ENCODE results near the gene EEFSEC.

The EEFSEC gene

GRCh38 chr3:128334086-128334645 is 180.9 kb downstream of the EEFSEC start:
- no peak for DNase-seq
- in situ Hi-C loops (cut with HindIII; ENCODE audit: low pct_ligation_motif_present, low pct_unique_long_range_greater_than_20kb, low sequenced_read_pairs) = no loop called here

- in situ Hi-C loops (cut with HindIII; ENCODE audit: low pct_ligation_motif_present, low pct_unique_long_range_greater_than_20kb, low sequenced_read_pairs) = no loop called here
- no peak for DNase-seq
These were observed 181.5 kb downstream of the EEFSEC start for GRCh38 chr3:128334766-128335165.

DNA sequence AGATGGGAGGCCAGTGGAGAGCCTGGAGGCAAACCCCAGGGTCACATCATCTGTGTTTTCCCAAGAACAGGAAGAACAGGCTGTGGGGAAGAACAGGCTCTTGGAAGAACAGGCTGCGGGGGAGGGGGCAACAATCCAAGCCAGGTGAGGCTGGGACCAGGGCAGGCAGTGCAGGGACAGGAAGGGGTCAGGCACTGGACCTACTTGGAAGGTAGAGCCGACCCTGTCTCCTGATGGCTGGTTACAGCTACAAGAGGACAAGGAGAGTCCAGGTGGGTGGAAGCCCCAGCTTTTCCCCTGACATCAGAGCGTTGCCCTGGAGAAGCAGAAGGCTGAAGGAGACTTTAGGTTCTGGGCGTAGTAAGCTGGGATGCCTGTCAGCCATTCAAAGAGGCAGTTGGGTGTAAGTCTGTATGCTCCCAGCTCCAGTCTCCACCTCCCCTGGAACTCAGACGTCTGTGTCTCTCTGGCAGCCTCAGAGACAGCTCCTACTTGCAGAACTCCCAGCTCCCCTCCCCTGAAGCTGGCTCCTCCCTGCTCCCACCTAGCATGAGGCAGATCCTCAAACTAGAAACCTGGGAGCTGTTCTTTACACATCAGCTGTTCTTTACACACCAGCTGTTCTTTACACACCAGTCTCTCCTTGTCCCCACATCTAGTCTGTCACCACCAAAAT is 182.5 kb downstream of the EEFSEC start:
- DNase-seq = no peak
- in situ Hi-C loops (cut with HindIII; ENCODE audit: low pct_ligation_motif_present, low pct_unique_long_range_greater_than_20kb, low sequenced_read_pairs) = no loop called here

GRCh38 chr3:128336337-128337156 is 183.3 kb downstream of the EEFSEC start:
- DNase-seq = no peak
- in situ Hi-C loops (cut with HindIII; ENCODE audit: low pct_ligation_motif_present, low pct_unique_long_range_greater_than_20kb, low sequenced_read_pairs) = no loop called here

- DNase-seq = no peak
- in situ Hi-C loops (cut with HindIII; ENCODE audit: low pct_ligation_motif_present, low pct_unique_long_range_greater_than_20kb, low sequenced_read_pairs) = no loop called here
These were observed 184.0 kb downstream of the EEFSEC start for GRCh38 chr3:128337305-128337704.

- DNase-seq = no peak
- in situ Hi-C loops (cut with HindIII; ENCODE audit: low pct_ligation_motif_present, low pct_unique_long_range_greater_than_20kb, low sequenced_read_pairs) = no loop called here
These were observed 185.5 kb downstream of the EEFSEC start for GRCh38 chr3:128338536-128339330.

- in situ Hi-C loops (cut with HindIII; ENCODE audit: low pct_ligation_motif_present, low pct_unique_long_range_greater_than_20kb, low sequenced_read_pairs) = no loop called here
- no peak for DNase-seq
These were observed 186.3 kb downstream of the EEFSEC start for GRCh38 chr3:128339491-128340012.

- no peak for DNase-seq
- in situ Hi-C loops (cut with HindIII; ENCODE audit: low pct_ligation_motif_present, low pct_unique_long_range_greater_than_20kb, low sequenced_read_pairs) = no loop called here
These were observed 187.1 kb downstream of the EEFSEC start for GRCh38 chr3:128340198-128340903.

DNA sequence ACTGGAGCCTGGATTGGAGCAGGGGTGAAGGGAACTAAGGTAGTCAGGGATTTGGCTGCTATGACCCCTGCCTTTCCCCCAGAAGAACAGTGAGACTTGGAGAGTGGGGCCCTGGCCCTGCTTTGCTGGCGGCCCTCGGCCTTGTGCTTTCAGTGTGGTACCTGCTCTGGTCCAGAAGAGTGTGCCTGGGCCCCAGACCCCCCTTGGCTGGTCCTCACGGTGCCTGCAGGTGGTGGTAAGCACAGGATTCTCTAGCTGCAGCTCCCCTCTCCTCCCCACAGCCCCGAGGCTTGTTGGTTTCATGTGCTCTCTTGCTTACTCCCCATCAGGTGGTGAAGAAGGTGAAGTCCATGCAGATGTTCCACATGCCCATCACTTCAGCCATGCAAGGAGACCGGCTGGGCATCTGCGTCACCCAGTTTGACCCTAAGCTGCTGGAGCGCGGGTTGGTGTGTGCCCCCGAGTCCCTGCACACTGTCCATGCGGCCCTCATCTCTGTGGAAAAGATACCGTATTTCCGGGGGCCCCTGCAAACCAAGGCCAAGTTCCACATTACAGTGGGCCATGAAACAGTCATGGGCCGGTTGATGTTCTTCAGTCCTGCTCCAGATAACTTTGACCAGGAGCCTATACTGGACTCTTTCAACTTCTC is 187.7 kb downstream of the EEFSEC start:
- no peak for DNase-seq
- in situ Hi-C loops (cut with HindIII; ENCODE audit: low pct_ligation_motif_present, low pct_unique_long_range_greater_than_20kb, low sequenced_read_pairs) = no loop called here

- in situ Hi-C loops (cut with HindIII; ENCODE audit: low pct_ligation_motif_present, low pct_unique_long_range_greater_than_20kb, low sequenced_read_pairs) = no loop called here
- DNase-seq = no peak
These were observed 188.5 kb downstream of the EEFSEC start for GRCh38 chr3:128341659-128342395.

- DNase-seq = no peak
- in situ Hi-C loops (cut with HindIII; ENCODE audit: low pct_ligation_motif_present, low pct_unique_long_range_greater_than_20kb, low sequenced_read_pairs) = no loop called here
These were observed 189.5 kb downstream of the EEFSEC start for GRCh38 chr3:128342701-128343180.

DNA sequence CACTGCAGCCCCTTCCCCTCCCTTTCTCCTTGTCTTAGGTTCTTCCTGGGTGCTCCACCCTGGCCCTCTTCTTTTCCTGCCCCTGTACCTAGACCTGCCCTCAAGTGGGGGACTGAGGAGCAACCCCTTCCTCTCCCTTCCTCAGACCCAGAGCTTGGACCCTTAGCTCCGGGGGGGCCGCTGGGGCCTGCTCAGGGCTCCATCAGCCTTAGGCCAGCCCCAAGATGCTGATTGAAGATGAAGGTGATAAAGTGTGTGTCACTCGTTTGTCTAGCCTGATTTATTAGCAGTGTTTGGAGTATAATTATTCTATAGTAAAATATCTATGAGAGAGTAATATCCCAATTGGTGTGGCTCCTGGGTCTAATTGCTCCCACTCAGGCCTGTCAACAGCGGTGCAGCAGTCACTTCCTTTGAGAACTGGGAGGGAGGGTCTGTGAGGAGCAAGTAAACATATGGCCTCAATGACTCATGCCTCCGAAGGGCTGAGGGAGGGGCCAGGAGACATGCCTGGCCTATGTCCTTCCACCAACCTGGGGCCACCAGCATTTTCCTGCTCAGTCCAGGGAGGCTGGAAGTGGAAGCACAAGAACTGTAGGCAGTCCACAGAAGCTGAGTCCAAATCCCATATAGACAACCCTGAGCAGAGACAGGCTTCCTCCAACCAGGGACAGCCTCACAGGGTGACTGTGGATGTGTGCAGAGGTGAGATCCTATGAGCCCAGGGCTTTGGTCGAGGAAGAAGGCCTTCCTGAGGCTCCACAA is 190.2 kb downstream of the EEFSEC start:
- in situ Hi-C loops (cut with HindIII; ENCODE audit: low pct_ligation_motif_present, low pct_unique_long_range_greater_than_20kb, low sequenced_read_pairs) = no loop called here
- DNase-seq = peak; percentile 4

DNA sequence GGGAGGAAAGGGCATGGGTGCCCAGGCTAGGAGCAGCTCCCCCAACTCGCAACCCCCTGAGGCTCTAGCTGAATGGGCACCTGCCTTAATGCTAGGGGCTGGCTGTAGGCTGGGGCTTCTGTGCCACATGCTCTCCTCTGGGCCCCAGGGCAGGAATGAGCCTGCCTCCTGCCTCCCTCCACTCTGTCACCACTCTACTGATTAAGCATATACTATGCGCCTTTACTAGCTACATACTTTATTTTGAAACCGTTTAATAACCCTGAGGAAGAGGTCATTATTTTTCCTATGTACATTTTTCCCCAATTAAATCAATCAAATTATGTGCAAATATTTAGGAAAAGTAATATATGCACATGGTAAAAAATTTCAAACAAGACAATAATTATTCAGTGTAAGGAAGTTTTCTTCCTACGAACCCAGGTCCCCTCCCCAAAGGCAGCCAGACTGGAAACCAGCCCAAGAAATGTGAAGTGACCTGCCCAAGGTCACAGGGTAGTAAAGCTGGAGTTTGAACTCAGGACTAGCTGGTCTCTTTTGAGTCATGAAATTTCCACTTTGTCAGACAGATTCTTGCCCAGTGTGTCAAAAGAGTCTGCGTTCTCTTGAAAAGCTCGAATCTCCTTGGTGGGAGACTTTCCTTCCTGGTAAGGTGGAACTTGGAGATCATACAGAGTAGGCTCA is 190.9 kb downstream of the EEFSEC start:
- in situ Hi-C loops (cut with HindIII; ENCODE audit: low pct_ligation_motif_present, low pct_unique_long_range_greater_than_20kb, low sequenced_read_pairs) = no loop called here
- no peak for DNase-seq

GRCh38 chr3:128345196-128345595 is 191.9 kb downstream of the EEFSEC start:
- DNase-seq = no peak
- in situ Hi-C loops (cut with HindIII; ENCODE audit: low pct_ligation_motif_present, low pct_unique_long_range_greater_than_20kb, low sequenced_read_pairs) = no loop called here

DNA sequence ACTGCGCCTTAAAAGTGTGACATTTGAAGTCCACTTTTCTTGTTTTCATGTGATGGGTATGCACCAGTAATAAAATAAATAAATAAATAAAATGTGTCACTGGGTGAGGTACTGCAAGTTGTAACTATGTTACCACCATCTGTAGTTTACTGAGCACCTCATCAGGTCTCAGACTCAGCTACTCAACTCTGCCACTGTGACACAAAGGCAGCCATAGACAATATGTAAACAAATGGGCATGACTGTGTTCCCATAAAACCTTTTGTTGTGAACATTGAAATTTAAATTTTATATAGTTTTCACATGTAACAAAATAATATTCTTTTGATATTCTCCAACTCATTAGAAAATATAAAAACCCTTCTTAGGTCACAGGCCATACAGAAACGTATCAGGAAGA is 193.3 kb downstream of the EEFSEC start:
- DNase-seq = no peak
- in situ Hi-C loops (cut with HindIII; ENCODE audit: low pct_ligation_motif_present, low pct_unique_long_range_greater_than_20kb, low sequenced_read_pairs) = no loop called here

GRCh38 chr3:128347282-128347681 is 194.0 kb downstream of the EEFSEC start:
- in situ Hi-C loops (cut with HindIII; ENCODE audit: low pct_ligation_motif_present, low pct_unique_long_range_greater_than_20kb, low sequenced_read_pairs) = no loop called here
- DNase-seq = no peak

All from ACHN (cell line).